Heart left ventricle (tissue), 16 donors: ENCODE measurements around the gene ZNF669. TPM values are rescaled to one million over a fixed set of nuclear protein-coding genes. Genes with fewer than 3 reads are reported as not detected.
"Not testable (repeated sequence)": the region's sequence is repeated elsewhere in the genome, so short reads cannot be mapped to it uniquely, and the experiment has no call there.

Source experiments
- ATAC-seq, 4 donors: fragments of 200-7000 bp; cut with Tn5 transposase; one replicate each; pipeline ENCODE4 v1.9.1; 2020 to 2022; ENCODE audit warnings: moderate library complexity in 4 of 4, mild to moderate bottlenecking in 3 of 4, moderate number of reproducible peaks in 1 of 4
- DNase-seq, 5 donors: peaks; one replicate each; pipeline ENCODE4 v3.0.0-alpha.2; 2020
- H3K27ac ChIP-seq, 12 donors: fragments of 200-600 bp; sonication (generic) in 4 of 12; one replicate each; pipeline versions ENCODE4 v1.5.0 to v1.8.0; 2016 to 2022; ENCODE audit warnings: mild to moderate bottlenecking in 2 of 12
- H3K27me3 ChIP-seq, 9 donors: fragments of 200-600 bp; sonication (generic) in 2 of 9; one replicate each; pipeline versions ENCODE4 v1.5.1 to v1.8.0; 2016 to 2022; ENCODE audit warnings: mild to moderate bottlenecking in 3 of 9
- H3K36me3 ChIP-seq, 9 donors: fragments of 200-600 bp; sonication (generic) in 2 of 9; one replicate each; pipeline versions ENCODE4 v1.5.0 to v1.8.0; 2018 to 2022; ENCODE audit warnings: mild to moderate bottlenecking in 2 of 9
- H3K4me1 ChIP-seq, 12 donors: fragments of 200-600 bp; sonication (generic) in 4 of 12; one replicate each; pipeline versions ENCODE4 v1.5.0 to v1.8.0; 2016 to 2022; ENCODE audit warnings: mild to moderate bottlenecking in 3 of 12
- H3K4me3 ChIP-seq, 12 donors: fragments of 200-600 bp; sonication (generic) in 4 of 12; one replicate each; pipeline versions ENCODE4 v1.5.0 to v1.8.0; 2017 to 2022; ENCODE audit warnings: mild to moderate bottlenecking in 9 of 12, moderate library complexity in 4 of 12
- H3K9me3 ChIP-seq, 12 donors: fragments of 200-600 bp; sonication (generic) in 4 of 12; one replicate each; pipeline versions ENCODE4 v1.5.0 to v1.8.0; 2016 to 2022; ENCODE audit warnings: mild to moderate bottlenecking in 1 of 12
- CTCF ChIP-seq, 12 donors: fragments of 200-600 bp; sonication (generic) in 4 of 12; IDR thresholded peaks; one replicate each; pipeline versions ENCODE4 v1.5.0 to v1.8.0; 2018 to 2022; ENCODE audit warnings: antibody characterized with exemption in 12 of 12, mild to moderate bottlenecking in 5 of 12
- POLR2A ChIP-seq, 2 donors: fragments of 450-650 bp; IDR thresholded peaks; one replicate each; pipeline ENCODE4 v1.6.1; 2017; ENCODE audit warnings: antibody characterized with exemption in 2 of 2, mild to moderate bottlenecking in 2 of 2, moderate library complexity in 2 of 2
- WGBS, 4 donors: extraction: QIAGEN DNeasy Blood & Tissue Kit in 2 of 4; methylation state at CpG; one replicate each; pipeline versions ENCODE4 v1.1.5 to v1.1.7; 2013 to 2018; 5-methylcytosine and 5-hydroxymethylcytosine counted together
- intact Hi-C, 10 donors: fragments of 100-400 bp; cut with DNase I; formaldehyde crosslinking; loops; one replicate each; pipeline versions ENCODE4 v1.11.1 to v1.14.2; 2022
- polyA plus RNA-seq, 2 donors: library from polyadenylated mRNA; stranded (reverse); fragments of 200-250 nt; gene quantifications; one replicate each; pipeline ENCODE4 v1.2.3, GENCODE V29; 2013
- total RNA-seq, 9 donors: library from RNA; depleted of rRNA in 2 of 9; stranded (reverse); fragments of >200 nt in 2 of 9; fragmentation: NEBNext Ultra II Directional in 3 of 9; extraction: Animal tissue kit (Norgen Biotek cat#: 25700) in 3 of 9; gene quantifications; one replicate each; pipeline versions ENCODE4 v1.1.0 to v1.2.4, GENCODE V29; 2016 to 2023
- donor health status: ischemic (EF 13 %, LVEDD 7.1; RV severe dilation, severe dysfunction).
- donor health status: healthy with polysubstance abuse.
- donor health status: DM: no; HTN: yes; CAD: no.
- donor health status: DM: no; HTN: no; CAD: no.
- donor health status: ischemic (EF 25% LVEDD 6.9; RV normal size, moderate dysfunction).
- donor health status: ischemic (EF 25% LVEDD 5.7; RV mildly dilated, moderate dysfunction).
- donor health status: healthy.
- donor health status: DM: yes; HTN: yes; CAD: no.
- donor health status: ischemic (EF 35%, LVEDD 5.7; RV mildly dilated, moderate dysfunction).
- donor health status: nonischemic (EF 11% LVEDD 7.7; RV severe dilation, severe dysfunction).
- donor health status: DM: yes; HTN: yes; CAD: no.
- donor health status: PGD.
- donor health status: ischemic (EF 29% LVEDD 5.4; RV normal size, mild dysfunction).
- donor health status: nonischemic (EF 23%, LVEDD 6.1; RV moderate dilation, normal function).

ZNF669 gene
- total and polyA plus RNA-seq, 11 donors: 1.5 to 5.4 (median 3.2) TPM

GRCh38 chr1:247145279-247145678, 41.1 kb upstream of the ZNF669 start:
- ATAC-seq (no peak), DNase-seq (no peak)
- peaks cover 0 to 15% (median 0%) of the 10 kb centered on the region in 9 donors for H3K36me3 ChIP-seq
- no peak overlapping the region for H3K27ac ChIP-seq
- no peaks in the 10 kb centered on the region for H3K27me3 ChIP-seq
- H3K4me3 ChIP-seq: no peak overlapping the region
- TF ChIP-seq CTCF (IDR thresholded peaks at IDR 0.05) (no peak), POLR2A (IDR thresholded peaks at IDR 0.05) (no peak)
- no peaks in the 10 kb centered on the region for H3K4me1 ChIP-seq
- intact Hi-C loops: no loop called here
- WGBS, 4 donors: 87 to 97% (median 94%) methylated on average over 6 of the region's 6 CpGs
- H3K9me3 ChIP-seq: peaks cover 0 to 98% (median 40%) of the 10 kb centered on the region in 12 donors

GRCh38 chr1:247139557-247139956, 35.4 kb upstream of the ZNF669 start:
- DNase-seq, H3K27me3 ChIP-seq, H3K27ac ChIP-seq, H3K4me1 ChIP-seq, H3K36me3 ChIP-seq, ATAC-seq, intact Hi-C loops, H3K4me3 ChIP-seq: not testable (repeated sequence)
- H3K9me3 ChIP-seq: peaks cover 4 to 99% (median 68%) of the 10 kb centered on the region in 12 donors

DNA sequence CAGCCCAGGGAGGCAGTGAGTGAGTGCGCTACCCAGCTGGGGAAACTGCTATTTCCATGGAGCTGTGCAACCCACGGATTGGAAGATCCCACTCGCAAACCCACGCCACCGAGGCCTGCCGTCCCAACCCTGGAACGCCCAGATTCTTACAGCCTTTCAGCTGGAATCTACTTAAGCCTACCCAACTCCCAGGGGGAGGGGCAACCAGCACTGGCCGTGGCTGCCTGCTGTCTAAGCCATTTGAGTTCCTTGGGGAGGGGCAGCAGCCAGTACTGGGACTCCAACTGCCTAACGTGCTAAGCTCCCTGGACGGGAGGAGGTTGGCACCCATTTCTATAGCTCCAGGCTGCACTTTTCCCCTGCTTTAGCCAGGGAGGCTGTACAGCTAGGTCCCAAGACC, 27.1 kb upstream of the ZNF669 start:
- peaks cover 0 to 64% (median 29%) of the 10 kb centered on the region in 12 donors for H3K9me3 ChIP-seq

DNA sequence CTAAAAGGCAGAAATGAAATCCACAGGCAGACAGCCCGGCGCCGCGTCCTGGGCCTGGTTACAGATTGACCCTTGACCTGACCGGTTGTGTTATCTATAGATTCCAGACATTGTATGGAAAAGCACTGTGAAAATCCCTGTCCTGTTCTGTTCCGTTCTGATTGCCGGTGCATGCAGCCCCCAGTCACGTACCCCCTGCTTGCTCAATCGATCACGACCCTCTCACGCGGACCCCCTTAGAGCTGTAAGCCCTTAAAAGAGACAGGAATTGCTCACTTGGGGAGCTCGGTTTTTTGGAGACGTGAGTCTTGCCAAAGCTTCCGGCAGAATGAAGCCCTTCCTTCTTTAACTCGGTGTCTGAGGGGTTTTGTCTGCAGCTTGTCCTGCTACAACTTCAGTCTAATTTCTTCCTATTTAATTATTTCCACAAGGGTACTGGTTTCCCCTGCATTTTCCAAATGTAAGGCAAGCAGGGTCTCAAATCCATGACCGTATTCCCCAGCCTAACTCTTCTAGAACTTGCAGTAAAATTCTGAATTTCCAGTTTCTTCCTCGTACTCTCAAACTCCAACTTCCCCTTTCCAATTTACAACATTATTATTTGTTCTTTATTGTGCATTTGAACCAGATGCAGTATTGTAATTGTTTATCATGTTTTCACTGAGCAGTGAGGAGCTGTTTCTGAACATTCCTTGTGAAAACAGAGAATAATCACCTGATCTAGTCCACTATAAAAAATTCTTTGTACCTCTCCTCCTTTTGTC, 23.5 kb upstream of the ZNF669 start:
- peaks cover 0 to 29% (median 3%) of the 10 kb centered on the region in 12 donors for H3K9me3 ChIP-seq
- peak overlapping the region in 8 of 12 donors; percentile 5 to 45 (median 34) for H3K4me3 ChIP-seq
- ATAC-seq, H3K36me3 ChIP-seq, H3K4me1 ChIP-seq, H3K27me3 ChIP-seq, DNase-seq: not testable (repeated sequence)
- peak overlapping the region in 1 of 12 donors; percentile 69 for H3K27ac ChIP-seq
- intact Hi-C loops: loop anchor here in 3 of 10 donors (2.0 to 10.0 kb wide), 3 partner anchors 40 to 47 kb away; partner anchors contain the start of gene ZNF124 (in 1 of the 3)
- 50 to 87% (median 60%) methylated on average over 12 to 13 of the region's 18 CpGs for WGBS, 4 donors

More for the DNA sequence above, 27.1 kb upstream of the ZNF669 start:
- intact Hi-C loops: loop anchor here in 1 of 10 donors (5.0 kb wide), 1 partner anchor 36 kb away; no protein-coding TSS in a partner anchor
- H3K27ac ChIP-seq: no peak overlapping the region
- no peak for DNase-seq
- H3K27me3 ChIP-seq: no peaks in the 10 kb centered on the region
- TF ChIP-seq CTCF (IDR thresholded peaks at IDR 0.05) (no peak), POLR2A (IDR thresholded peaks at IDR 0.05) (no peak)
- no peak for ATAC-seq
- peaks cover 0 to 4% (median 0%) of the 10 kb centered on the region in 12 donors for H3K4me1 ChIP-seq
- peaks cover 0 to 10% (median 0%) of the 10 kb centered on the region in 9 donors for H3K36me3 ChIP-seq
- H3K4me3 ChIP-seq: no peak overlapping the region
- WGBS, 4 donors: 97 to 99% (median 97%) methylated on average over 10 of the region's 10 CpGs

DNA sequence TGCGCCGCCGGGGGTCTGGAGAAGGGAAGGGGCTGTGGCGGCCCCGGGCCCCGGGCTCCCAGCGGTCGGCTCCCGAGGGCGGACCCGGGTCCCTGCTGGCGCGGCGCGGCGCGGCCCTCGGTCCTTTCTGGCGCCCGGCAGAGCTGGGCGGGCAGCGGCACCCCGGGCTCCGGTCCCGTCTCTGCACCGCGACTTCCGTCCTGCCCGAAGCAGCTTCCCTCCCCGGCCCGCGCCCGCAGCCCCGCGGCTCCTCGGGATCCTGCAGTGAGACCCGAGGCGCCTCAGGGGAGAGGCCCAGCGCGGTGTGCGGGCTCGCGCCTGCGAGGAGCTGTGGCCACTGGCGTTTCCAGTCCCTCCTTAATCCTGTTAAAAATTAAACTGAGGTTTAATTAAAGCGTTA, 22.4 kb upstream of the ZNF669 start:
- not testable (repeated sequence) for H3K36me3 ChIP-seq, DNase-seq, H3K4me1 ChIP-seq, H3K4me3 ChIP-seq, H3K27ac ChIP-seq, H3K27me3 ChIP-seq
- peak in 3 of 4 donors; percentile 57 to 90 (median 84) for ATAC-seq
- intact Hi-C loops: loop anchor here in 2 of 10 donors (5.0 to 10.0 kb wide), 2 partner anchors 41 to 48 kb away; partner anchors contain the start of gene ZNF124 (in 1 of the 2)
- WGBS, 4 donors: no CpG with 5 or more reads among the region's 46 CpGs
- peaks cover 0 to 20% (median 1%) of the 10 kb centered on the region in 12 donors for H3K9me3 ChIP-seq

DNA sequence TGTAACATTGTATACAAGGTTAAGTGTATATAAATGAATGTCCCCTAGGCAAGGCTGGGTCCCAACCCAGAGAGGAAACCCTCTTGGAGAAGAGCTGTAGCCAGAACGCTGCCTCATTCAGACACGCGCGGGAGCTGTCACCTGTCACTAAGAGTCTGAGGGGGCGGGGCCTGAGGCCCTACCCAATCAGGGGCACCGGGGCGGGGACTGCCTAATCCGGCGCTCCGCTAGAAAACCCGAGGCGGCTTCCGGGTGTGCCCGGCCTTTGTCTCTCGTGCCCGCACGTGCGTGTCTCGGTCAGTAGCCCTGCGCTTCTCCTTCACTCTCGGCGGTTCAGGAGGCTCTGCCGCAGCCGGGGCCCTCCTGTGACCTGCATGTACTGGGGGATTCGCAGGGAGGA, 22.0 kb upstream of the ZNF669 start:
- not testable (repeated sequence) for H3K27me3 ChIP-seq, H3K27ac ChIP-seq, H3K4me1 ChIP-seq, H3K36me3 ChIP-seq, DNase-seq
- Histone ChIP-seq H3K4me3 (peak overlapping the region in 1 of 12 donors; percentile 18), H3K9me3 (peaks cover 0 to 16% (median 1%) of the 10 kb centered on the region in 12 donors)
- WGBS, 4 donors: no CpG with 5 or more reads among the region's 25 CpGs
- ATAC-seq: peak; percentile 100
- intact Hi-C loops: loop anchor here in 2 of 10 donors (5.0 to 10.0 kb wide), 2 partner anchors 41 to 49 kb away; partner anchors contain the start of gene ZNF124 (in 1 of the 2)
